DMS 273 treated with DMSO at 0.1 percent for 48 hours (cell line): Measurements from ENCODE around the gene CNPY2.
"Not testable (repeated sequence)": the region's sequence is repeated elsewhere in the genome, so short reads cannot be mapped to it uniquely, and the experiment has no call there.

Experiments
- DNase-seq: peaks from one replicate; lab custom pipeline; 2025; lab: John Stamatoyannopoulos, UW

Gene CNPY2

DNA sequence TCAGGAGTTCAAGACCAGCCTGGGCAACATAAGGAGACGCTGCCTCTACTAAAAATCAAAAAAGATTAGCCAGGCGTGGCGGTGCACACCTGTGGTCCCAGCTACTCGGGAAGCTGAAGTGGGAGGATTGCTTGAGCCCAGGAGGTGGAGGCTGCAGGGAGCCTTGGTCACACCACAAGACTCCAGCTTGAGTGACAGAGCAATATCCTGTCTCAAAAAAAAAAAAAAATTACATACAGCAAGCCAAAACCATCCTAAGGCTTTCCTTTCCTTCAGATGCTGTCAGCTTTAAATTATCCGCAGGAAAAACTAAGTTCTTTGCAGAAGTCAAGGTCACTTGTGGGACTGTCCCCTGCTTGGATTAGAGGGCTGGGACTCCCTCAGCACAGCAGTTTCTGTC lies 17.0 kb downstream of the CNPY2 start:
- no peak for DNase-seq

DNA sequence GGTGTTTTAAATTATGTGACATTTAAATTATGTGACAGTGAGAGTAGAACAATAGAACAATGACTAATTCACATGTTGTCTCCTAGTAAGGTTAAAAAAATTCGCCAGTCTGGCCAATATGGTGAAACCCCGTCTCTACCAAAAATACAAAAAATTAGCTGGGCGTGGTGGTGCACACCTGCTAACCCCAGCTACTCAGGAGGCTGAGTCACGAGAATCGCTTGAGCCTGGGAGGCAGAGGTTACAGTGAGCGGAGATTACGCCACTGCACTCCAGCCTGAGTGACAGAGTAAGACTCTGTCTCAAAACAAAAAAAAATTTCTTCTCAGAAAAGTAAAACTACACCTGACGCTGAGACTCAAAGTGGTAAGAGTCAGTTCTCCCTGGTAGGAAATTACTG lies 18.4 kb downstream of the CNPY2 start:
- DNase-seq, result no peak

DNA sequence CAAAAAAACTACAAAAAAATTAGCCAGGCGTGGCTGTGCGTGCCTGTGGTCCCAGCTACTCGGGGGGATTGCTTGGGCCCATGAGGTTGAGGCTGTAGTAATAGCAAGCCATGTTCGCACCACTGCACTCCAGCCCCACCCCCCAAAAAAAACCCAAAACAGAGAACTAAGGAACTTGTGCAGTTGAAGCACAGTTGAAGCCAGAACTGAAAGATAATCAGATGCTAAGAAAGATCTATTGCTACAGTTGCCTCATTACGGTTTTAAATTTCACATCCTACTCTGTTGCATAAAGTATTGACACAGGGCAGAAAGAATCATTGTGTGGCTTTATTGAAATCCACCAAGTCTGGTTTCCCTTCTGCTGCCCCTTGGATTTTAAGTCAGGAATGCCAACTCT lies 19.5 kb downstream of the CNPY2 start:
- no peak for DNase-seq

DNA sequence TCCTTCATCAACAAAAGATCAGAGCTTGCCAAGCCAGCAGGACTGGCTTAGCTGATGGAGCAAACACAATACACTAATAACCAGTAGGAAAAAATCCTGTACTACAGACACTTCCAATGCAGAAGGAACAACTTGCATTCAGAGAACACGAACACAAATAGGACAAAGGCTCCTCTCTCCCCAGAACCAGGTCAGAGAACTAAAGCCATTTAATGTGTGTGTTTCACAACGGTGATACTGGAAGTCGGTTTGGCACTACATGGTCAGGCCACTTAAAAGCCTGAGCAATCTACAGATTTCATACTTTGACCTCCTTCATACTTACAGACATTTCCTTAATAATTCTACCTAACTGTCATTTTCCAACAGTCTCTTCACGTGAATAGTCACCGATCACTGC lies 22.0 kb downstream of the CNPY2 start:
- DNase-seq, result no peak

DNA sequence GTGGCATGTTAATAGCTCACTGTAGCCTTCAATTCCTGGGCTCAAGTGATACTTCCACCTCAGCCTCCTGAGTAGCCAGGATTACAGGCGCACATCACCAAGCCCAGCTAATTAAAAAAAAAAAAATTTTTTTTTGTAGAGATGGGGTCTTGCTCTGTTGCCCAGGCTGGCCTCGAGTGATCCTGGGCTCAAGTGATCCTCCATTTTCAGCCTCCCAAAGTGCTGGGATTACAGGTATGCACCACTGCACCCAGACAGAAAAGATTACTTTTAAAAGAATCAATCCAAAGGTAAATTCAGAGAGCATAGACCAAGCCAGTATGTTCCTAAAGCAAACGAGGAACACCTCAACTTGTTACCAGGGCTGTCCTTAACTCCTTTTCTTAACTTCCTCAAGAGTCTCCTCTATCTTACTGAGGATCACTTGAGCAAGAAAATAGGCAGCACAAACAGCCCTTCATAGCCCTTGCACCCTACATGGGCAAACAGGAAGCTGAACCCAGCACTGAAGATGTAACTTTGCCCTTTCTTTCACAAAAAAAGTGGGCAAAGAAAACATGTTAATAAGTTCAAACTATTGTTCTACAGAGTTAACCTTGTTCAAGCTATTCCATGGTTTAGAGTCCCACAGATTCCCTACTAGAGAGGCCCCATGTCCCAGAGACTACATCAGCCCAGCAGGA lies 26.9 kb downstream of the CNPY2 start:
- no peak for DNase-seq

DNA sequence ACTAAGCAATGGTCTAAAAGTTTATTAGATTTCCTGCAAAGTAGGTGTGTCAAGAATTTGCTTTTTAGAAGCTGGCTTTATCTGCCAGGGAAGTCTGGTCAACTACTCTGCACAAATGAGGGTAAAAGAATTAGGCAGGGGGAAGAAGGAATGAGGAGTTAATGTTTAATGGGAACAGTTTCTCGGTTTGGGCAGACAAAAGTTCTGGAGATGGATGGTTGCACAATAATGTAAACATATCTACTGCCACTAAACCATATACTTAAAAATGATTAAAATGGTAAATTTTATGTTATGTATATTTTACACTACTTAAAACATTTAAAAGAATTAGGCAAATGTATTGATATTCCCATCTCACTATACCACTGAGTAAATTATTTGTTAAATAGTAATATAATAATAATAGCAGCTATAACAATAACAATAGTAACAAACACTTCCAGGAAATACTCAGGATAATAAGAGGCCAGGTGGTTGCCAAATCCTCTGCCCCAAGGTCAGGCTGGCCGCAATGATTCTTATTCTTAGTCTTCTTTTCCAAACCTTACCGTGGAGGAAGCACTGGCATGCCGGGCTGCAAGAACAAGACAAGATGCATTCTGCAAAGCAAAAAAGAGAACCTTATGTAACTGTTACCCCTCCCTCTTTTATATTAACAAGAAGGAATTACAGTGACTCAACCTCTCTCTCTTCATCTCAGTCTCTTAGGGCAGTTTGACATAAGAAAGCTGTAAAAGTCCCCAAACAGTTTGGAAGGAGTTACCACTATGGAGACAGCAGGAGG lies 29.6 kb downstream of the CNPY2 start:
- DNase-seq, result no peak

DNA sequence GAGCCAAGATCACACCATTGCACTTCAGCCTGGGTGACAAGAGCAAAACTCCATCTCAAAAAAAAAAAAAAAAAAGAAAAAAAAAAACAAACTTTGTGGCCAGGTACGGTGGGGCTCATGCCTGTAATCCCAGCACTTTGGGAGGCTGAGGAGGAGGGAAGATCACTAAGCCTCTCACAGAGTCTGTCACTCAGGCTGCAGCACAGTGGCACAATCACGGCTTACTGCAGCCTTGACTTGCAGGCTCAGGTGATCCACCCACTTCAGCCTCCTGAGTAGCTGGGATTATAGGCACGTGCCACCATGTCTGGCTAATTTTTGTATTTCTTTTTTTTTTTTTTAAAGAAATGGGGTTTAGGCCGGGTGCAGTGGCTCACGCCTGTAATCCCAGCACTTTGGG lies 31.5 kb downstream of the CNPY2 start:
- not testable (repeated sequence) for DNase-seq

DNA sequence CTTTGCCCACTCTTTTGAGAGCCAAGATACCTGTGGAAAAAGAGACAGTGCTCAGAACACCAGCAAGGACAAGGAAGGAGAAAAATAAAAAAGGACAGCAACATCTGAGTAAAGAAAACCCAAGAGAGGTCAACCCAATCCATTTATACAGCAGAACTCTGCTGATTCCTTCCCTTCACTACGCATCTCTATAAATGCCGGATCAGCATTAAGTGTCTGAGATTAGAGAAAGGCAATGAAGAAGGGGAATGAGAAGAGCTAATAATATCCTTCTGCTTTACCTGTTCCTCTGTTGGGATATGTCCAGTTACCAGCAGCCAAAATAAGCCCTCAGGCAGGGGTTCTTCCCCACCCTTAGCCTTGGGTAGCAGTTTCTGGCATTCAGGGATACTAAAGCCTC lies 33.2 kb downstream of the CNPY2 start:
- DNase-seq, result no peak

DNA sequence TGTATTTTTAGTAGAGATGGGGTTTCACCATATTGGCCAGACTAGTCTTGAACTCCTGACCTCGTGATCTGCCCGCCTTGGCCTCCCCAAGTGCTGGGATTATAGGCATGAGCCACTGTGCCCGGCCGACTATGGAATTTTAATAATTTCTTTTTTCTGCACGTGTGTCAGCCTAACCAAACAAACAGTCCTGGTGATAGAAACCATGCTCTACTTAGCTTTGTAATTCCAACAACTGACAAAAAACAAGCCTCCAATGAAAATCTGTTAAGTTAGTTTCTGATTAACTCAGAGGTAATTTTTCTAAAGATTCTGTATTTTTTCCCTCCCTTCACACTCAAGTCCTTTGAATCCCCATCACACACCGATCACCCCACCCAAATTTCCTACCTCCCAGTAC lies 33.8 kb downstream of the CNPY2 start:
- DNase-seq, result no peak

DNA sequence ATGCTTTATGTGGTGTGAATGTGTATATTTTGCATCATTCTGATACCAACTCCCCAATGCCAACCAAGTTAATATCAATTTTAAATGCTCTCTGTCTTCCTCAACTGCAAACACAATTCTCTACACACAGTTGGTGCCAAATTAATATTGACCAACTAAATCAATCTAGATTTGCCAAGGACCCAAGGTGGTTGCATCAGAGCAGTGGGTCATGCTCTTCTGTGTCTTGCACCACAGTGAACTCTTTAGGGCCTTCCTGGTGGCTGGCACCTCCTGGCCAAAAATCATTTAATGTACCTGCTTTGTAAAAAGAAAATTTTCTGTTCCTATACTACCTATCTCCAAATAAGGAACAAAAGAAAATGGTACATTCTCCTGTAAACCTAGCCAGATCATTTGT lies 34.9 kb downstream of the CNPY2 start:
- no peak for DNase-seq

DNA sequence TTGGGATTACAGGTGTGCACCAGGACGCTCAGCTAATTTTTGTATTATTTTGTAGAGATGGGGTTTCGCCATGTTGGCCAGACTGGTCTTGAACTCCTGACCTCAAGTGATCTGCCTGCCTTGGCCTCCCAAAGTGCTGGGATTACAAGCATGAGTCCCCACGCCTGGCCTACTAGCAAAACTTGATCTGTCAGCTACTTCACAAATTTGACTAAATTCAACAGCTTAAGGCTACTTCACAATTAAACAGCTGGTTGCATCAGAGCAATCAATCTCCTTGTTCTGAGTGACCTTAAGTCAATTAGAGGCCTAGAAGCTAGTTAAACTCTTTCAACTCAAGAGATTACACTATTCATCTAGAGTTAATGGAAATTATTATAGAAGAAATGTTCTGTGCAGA lies 36.9 kb downstream of the CNPY2 start:
- DNase-seq, result no peak

DNA sequence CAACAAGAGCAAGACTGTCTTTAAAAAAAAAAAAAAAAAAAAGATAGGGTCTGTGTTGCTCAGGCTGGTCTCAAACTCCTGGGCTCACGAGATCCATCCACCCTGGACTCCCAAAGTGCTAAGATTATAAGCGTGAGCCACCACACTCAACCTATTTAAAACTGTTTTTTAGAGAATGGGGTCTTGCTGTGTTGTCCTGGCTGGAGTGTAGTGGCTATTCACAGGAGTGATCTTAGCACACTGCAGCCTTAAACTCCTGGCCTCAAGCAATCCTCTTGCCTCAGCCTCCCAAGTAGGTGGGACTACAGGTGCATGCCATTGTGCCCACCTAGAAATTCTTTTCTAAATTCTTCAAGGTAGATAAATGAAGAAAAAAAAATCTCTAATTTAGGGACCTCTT lies 41.5 kb downstream of the CNPY2 start:
- DNase-seq, result no peak

DNA sequence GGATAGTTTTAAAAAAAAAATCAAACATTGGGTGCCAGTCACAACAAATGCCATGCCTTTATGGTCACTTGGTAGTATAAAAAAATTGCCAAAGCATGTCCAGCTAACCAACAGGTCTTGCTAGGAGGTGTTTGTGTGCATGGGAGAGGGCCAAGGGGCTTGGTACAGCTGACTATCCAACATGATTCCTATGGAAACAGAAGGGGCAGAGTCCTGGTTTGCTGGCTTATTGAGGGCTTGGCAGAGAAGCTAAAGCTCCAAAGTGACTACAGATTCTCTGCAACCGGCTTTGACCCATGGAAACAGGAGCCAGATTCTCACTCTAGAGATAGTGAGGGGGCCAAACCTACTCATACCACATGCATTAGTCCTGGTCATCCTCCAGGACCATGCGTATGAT lies 43.3 kb downstream of the CNPY2 start:
- DNase-seq, result not testable (repeated sequence)

DNA sequence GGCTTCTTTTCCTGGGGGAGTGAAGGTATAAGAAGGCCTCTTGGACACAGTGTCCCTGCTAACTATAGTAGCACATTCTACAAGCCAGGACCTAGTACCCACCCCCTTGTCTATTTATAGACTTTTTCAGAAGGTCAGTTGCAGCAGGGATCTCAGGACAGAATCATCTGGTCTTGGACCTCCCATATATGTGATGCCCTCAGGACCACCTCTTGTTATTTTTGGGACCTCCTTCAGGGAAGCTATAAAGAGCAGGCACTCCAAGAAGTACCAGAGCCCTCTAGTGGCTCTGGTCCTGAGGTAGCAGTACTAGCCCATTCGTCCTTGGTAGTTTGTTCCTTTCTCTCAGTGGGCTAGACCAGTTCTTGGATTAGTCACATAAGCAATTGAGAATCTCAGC lies 44.8 kb downstream of the CNPY2 start:
- DNase-seq, result no peak

DNA sequence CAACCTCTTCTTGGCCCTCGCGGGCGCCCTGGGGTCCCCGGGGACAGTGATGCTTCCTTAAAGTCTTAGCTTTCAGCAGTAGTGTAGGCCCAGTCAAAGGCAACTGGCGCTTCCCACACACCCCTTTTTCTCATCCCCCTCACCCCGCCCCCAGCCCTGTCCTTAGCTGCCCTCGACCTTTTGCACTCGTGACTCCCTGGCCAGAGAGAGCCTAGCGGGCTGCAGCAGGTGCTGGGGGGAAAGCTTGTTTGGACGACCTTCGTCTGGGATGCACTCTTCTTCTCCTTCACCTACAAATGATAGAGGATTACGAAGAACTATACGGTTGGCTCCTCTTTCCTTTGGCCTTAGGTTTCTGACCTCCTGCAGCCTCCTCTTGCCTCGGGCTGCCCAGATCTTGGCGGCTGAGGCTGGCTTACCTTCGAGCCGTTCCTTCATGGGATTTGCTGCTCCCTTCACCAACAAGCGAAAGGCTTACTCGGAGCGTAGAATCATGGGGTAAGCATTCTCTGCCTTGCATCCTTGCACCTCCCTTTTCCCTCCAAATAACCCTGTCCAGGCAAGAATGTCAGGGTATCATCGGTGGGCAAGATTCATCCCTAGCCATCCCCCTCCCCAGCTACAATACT lies 48.2 kb downstream of the CNPY2 start:
- no peak for DNase-seq

DNA sequence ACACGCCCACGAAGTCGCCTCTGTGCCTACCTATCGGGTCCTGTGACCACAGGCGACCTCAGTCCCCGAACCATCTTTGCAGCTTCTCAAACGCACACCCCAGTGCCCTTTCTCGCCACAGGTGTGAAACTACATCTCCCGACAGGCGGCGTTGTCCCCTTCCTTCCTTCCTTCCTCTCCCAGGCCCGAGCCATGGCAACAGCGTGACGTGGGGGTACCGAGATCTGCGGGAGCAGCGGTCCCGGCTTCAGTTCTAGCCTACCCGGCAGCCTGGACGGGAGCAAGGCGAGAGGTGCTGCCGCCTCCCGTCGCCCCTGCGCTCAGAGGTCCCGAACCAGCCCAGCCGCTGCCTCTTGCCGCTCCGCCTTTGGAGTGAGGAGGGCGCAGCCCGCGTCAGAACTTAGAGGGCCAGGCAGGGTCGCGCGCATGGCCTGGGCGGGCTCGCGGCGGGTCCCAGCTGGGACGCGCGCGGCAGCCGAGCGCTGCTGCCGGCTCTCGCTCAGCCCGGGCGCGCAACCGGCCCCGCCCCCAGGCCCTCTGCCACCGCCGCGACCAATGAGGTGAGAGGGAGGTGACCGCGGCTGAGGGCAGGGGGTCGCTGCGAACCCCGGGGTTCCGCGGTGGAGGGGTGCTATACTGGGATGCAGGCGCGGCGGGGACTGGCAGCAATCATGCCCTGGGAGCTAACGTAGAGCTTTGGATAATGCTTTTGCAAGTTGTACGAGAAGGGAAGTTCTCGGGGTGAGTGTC lies 48.9 kb downstream of the CNPY2 start, which contains the start of gene COQ10A:
TSS of gene COQ10A (plus strand) at position 250 of the 750 bp plus-strand sequence. CDS start at position 427, 177 bp downstream.
- DNase-seq, result peak; percentile 79

DNA sequence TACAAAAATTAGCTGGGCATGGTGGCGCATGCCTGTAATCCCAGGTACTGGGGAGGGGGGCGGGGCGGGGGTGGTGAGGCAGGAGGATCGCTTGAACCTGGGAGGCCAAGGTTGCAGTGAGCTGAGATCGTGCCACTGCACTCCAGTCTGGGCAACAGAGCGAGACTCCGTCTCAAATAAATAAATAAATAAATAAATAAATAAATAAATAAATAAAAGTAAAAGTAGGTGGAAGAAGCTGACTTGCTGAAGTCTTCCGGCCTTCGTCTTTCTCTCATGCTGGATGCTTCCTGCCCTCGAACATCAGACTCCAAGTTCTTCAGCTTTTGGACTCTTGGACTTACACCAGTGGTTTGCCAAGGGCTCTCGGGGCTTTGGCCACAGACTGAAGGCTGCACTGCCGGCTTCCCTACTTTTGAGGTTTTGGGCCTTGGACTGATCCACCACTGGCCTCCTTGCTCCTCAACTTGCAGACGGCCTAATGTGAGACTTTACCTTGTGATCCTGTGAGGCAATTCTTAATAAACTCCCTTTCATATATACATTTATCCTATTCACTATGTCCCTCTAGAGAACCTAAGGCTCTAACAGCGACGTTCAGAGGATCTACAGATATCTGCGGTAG lies 49.6 kb downstream of the CNPY2 start:
- DNase-seq, result not testable (repeated sequence)

DNA sequence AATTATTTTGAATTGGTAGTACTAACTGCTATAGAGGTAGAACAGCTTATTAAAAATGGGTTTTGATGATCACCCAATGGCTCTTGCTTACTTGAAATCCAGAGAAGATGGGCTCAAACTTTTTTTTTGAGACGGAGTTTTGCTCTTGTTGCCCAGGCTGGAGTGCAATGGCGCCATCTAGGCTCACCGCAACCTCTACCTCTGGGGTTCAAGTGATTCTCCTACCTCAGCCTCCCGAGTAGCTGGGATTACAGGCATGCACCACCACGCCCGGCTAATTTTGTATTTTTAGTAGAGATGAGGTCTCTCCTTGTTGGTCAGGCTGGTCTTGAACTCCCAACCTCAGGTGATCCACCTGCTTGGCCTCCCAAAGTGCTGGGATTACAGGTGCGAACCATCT lies 52.8 kb downstream of the CNPY2 start:
- not testable (repeated sequence) for DNase-seq

DNA sequence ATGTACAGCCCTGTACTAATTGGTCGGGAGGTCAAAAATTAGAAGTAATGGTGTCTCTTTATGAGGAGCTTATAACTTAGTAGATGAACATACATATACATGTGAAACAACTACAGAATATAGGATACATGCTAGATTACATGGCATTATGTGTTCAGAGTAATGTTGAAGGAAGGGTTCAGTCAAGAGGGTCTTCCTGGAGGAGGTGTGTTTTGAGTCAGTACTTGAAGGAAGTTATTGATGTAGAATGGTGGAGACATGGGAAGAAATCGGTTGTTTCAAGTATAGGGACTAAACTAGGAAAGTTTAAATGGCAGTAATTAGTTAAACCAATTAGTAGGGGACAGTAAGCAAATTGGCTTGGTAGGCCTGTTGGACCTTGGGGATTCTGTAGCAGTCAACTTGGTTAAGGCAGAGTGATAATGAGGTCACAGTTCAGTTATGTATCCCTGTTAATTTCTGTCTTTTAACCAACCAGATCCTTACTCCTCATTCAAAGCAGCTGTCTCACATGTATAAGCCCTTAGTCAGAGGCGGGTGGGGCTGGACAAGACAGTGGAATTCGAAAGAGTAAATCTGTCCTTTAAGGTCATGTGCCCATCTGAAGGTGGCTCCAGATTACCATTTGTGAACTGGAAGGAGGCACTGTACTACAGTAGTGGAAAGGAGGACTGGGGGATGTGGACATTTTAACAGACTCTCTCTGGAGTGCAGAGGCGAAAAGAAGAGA lies 54.1 kb downstream of the CNPY2 start:
- DNase-seq, result no peak

DNA sequence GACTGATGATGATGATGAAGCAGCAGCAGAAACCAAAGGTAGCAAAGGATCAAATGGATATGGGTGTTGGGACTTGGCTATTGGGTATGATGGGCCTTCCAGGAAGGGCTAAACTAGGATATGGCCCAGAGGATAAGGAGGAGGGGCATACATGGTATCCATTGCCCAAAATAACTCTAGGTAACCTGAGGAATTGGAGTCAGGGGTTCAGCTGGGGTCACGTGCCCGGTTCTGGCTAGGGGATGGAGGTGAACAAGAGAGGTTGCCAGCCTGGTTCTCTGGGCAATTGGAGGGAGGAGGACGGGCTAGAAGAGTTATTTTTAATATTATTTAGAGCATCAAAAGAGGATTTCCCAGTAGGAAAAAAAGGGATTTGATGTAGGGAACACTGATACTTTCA lies 54.9 kb downstream of the CNPY2 start:
- no peak for DNase-seq

DNA sequence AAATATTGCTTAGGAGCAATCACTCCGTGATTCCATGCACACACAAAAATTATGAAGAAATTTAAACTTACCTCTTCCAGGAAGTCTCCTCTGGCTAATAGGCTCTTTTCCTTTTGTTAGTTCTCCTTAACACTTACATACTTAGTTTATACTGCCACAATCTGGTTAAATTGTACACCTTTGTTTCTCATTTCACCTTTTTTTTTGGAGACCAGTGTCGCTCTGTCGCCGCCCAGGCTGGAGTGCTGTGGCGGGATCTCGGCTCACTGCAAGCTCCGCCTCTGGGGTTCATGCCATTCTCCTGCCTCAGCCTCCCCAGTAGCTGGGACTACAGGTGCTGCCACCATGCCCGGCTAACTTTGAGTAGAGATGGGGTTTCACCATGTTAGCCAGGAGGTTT lies 55.4 kb downstream of the CNPY2 start:
- DNase-seq, result no peak
